GM12875 (cell line): ENCODE measurements around the gene LSS.

Experiments
- H3K4me3 ChIP-seq: one replicate; pipeline ENCODE4 v1.5.1; 2011; ENCODE audit warnings: low read depth, low read length, control low read depth
- TF ChIP-seq, protein P1 (sequence below): IDR thresholded peaks from 2 replicates; pipeline ENCODE4 v1.5.1; 2011; ENCODE audit warnings: low read depth, mild to moderate bottlenecking, control low read depth, inconsistent platforms, low read length, moderate library complexity, borderline replicate concordance; ENCODE audit not compliant: insufficient read depth

The LSS gene

DNA sequence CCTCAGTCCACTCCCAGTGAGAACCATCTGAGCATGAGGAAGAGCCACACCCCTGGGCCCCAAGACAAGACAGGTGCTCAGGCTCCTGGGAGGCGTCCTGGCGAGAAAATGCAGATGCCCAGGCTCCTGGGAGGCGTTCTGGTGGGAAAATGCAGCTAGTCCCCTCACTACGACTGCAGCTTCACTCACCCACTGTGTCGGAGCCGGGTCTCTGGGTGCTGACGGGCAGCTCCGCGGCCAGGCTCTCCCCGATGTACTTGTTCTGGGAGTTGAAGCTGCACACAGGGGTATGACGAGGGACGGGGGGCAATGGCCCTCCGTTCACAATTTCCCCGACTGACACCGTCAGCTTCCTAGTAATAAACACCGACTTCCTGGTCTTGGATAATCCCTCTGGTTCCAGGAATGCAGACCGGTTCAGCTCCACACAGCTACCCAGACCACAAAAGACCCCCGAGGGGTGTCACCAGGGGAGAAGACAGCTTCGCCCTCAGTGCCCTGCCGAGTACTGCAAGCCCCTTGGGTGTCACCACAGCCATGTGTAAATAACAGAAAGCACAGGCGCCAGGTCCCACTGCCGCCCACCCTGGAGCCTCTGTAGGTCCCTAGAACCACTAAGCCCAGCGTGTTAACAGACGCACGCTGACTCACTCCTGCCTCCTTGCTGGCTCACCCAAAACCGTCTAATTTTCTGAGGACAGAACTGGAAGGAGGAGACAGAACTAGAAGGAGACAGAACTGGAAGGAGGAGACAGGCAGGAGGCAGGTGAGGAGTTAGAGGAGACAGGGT lies 37.4 kb upstream of the LSS start:
- TF ChIP-seq, protein P1, sequence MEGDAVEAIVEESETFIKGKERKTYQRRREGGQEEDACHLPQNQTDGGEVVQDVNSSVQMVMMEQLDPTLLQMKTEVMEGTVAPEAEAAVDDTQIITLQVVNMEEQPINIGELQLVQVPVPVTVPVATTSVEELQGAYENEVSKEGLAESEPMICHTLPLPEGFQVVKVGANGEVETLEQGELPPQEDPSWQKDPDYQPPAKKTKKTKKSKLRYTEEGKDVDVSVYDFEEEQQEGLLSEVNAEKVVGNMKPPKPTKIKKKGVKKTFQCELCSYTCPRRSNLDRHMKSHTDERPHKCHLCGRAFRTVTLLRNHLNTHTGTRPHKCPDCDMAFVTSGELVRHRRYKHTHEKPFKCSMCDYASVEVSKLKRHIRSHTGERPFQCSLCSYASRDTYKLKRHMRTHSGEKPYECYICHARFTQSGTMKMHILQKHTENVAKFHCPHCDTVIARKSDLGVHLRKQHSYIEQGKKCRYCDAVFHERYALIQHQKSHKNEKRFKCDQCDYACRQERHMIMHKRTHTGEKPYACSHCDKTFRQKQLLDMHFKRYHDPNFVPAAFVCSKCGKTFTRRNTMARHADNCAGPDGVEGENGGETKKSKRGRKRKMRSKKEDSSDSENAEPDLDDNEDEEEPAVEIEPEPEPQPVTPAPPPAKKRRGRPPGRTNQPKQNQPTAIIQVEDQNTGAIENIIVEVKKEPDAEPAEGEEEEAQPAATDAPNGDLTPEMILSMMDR, result no peak
- no peak overlapping the region for H3K4me3 ChIP-seq

DNA sequence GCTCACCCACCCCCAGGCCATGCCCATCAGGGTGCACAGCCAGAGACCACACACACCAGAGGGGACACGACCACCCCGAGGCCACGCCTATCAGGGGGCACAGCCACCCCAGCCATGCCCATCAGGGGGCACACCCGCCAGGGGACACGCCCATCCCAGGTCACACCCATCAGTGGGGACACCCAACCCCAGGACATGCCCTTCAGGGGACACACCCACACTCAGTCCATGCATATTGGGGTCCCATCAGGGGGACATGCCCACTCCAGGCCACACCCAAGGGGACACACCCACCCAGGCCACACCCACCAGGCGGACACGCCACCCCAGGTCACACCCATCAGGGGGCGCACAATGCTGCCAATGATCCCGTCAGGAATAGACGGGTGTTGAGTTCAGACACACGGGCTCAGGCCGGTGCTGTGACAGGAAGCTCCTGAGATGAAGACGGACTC lies 36.1 kb upstream of the LSS start:
- no peak overlapping the region for H3K4me3 ChIP-seq
- TF ChIP-seq, protein P1, result no peak

DNA sequence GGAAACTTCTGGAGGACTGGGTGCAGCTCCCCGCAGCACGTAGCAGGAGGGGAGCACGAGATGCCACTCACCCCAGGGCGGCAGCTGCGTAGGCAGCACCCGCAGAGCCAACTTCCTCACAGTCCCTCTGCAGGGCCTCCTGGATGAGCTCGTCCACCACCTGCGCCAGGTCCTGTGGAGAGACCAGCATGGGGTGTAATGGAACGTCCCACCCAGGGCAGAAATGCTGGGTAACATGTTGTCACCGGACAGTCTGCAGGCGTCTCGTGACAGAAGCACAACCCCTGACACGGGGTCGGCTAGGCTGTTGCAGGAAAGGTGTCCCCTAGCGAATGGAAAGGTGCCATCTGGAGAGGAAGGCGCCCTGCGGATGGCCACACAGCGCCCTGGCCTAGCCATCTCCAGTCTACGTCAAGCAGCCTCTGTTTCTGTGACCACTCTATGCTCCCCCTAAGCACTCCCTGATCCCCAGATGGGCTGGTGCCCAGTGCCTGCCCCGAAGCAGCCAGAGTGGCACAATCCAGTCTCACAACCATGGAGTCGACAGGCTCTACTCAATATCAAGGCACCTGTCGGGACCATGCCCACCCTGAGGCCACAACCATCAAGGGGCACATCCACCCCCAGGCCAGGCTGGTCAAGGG lies 35.6 kb upstream of the LSS start:
- no peak overlapping the region for H3K4me3 ChIP-seq
- TF ChIP-seq, protein P1, result no peak

DNA sequence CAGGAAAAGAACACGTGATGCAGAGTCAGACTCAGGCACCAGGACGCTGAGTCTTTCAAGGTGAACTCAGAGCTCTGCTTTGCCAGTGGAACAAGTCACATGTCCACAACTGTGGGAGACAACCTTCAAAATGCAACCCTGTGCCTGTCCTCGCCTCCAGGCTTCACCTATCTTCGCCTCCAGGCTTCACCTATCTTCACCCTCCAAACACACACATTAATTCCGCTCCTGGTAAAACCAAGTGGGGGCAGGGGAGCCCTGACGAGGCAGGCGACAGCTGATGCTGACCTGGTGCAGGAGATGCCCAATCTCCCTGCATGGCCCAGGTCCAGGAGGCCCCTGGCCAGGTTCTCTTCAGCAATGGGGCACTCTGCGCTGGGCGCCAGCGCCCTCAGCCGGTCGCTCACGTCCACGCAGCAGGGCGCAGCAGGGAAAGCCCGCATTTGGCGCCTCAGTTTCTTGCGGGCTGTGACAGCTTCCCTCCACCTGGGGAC lies 28.0 kb upstream of the LSS start:
- TF ChIP-seq, protein P1, result no peak
- no peak overlapping the region for H3K4me3 ChIP-seq

DNA sequence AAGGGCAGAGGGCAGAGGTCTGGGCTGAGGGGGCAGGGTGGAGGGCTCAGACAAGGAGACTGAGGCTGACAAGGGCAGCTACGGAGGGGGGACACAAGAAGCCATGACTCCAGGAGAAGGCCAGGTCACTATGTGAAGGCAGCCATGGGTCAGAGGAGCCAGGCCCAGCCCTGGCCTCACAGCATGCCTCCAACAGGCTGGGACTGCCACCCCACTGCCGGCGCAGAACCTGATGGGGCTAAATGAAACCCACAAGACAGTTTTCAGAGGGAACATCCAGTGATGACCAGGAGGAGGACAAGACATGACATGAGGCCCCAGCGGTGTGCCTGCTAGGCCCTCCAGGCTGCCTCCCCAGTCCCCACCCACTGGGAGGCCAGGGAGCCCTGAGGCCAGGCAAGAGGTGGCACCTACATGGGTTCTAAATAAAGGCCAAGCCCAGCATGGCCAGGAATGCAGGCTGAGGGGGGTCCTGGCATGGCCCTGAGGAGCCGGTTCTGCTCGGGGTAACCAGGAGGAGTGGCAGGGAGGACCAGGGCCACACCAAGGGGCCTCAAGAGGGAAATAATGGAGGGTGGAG lies 27.3 kb upstream of the LSS start:
- H3K4me3 ChIP-seq, result no peak overlapping the region
- TF ChIP-seq, protein P1, result no peak

DNA sequence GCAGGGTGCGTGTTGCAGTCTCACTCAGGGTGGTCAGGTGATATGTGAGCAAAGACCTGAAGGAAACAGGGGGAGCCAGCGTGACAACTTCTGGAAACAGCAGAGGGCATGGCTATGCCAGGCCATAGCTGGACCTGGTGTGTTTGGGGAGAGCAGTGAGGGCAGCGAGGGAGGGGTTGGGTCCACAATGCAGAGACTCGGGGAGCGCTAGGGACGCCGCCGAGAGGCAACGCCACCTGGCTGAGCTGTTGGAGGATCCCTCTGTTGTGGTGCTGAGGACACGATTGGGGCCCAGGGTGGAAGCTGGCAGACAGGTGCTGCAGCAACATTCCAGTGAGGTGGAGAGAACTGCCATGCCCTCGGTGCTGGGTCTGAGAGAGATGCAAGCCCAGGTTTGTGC lies 26.6 kb upstream of the LSS start:
- no peak overlapping the region for H3K4me3 ChIP-seq
- TF ChIP-seq, protein P1, result no peak
